ENCODE results near the gene CGB5. TPM values are rescaled to one million over a fixed set of nuclear protein-coding genes. Genes with fewer than 3 reads are reported as not detected.
"Not testable (repeated sequence)": the region's sequence is repeated elsewhere in the genome, so short reads cannot be mapped to it uniquely, and the experiment has no call there.

Gene CGB5
- total RNA-seq, 1 experiment from 2014 or later = not detected

- Histone ChIP-seq H3K9me3 (ENCODE audit: low read depth, low read length, poor library complexity, severe bottlenecking) (no peaks in the 10 kb centered on the region), H3K4me1 (ENCODE audit: insufficient read depth, low read length, poor library complexity, severe bottlenecking) (no peaks in the 10 kb centered on the region), H3K27ac (ENCODE audit: low read depth, low read length, poor library complexity, severe bottlenecking) (no peak overlapping the region), H3K36me3 (ENCODE audit: insufficient read depth, low read length, poor library complexity, severe bottlenecking) (no peaks in the 10 kb centered on the region), H3K4me3 (ENCODE audit: low read depth, low read length, poor library complexity, severe bottlenecking) (no peak overlapping the region), H3K27me3 (replicated peaks; ENCODE audit: insufficient read depth, low read depth, low read length, poor library complexity) (no peaks in the 10 kb centered on the region)
- no peak for DNase-seq (ENCODE audit: low spot score)
- TF ChIP-seq CTCF (conservative IDR thresholded peaks at IDR 0.05; ENCODE audit: low read depth, low read length) = no peak
- no peak for TF ChIP-seq EZH2 (IDR thresholded peaks at IDR 0.05; ENCODE audit: borderline replicate concordance, low read depth, low read length, poor library complexity, severe bottlenecking)
- POLR2A ChIA-PET (ENCODE audit: low non-redundant PET) = no interaction called here
- CTCF ChIA-PET = no interaction called here
- intact Hi-C loops (cut with micrococcal nuclease; ENCODE audit: unreplicated experiment) = no loop called here
- BruUV-seq (replicated peaks) = no TSS peak
Measured at GRCh38 chr19:49042177-49042576, 1.5 kb upstream of the CGB5 start.

GRCh38 chr19:49042666-49043065, 982 bp upstream of the CGB5 start:
- BruUV-seq (replicated peaks); intact Hi-C loops (cut with micrococcal nuclease; ENCODE audit: unreplicated experiment); H3K27me3 ChIP-seq (replicated peaks; ENCODE audit: insufficient read depth, low read depth, low read length, poor library complexity); H3K27ac ChIP-seq (ENCODE audit: low read depth, low read length, poor library complexity, severe bottlenecking); H3K4me1 ChIP-seq (ENCODE audit: insufficient read depth, low read length, poor library complexity, severe bottlenecking); H3K4me3 ChIP-seq (ENCODE audit: low read depth, low read length, poor library complexity, severe bottlenecking); H3K9me3 ChIP-seq (ENCODE audit: low read depth, low read length, poor library complexity, severe bottlenecking); CTCF ChIA-PET; DNase-seq (ENCODE audit: low spot score); H3K36me3 ChIP-seq (ENCODE audit: insufficient read depth, low read length, poor library complexity, severe bottlenecking); POLR2A ChIA-PET (ENCODE audit: low non-redundant PET): not testable (repeated sequence)

GRCh38 chr19:49049011-49049410, 5.4 kb downstream of the CGB5 start, which contains the start of gene CGB8:
Gene CGB8, minus strand, starts transcription at chr19:49049111. Its CDS starts 372 bp downstream, at chr19:49048739.
- H3K9me3 ChIP-seq (ENCODE audit: low read depth, low read length, poor library complexity, severe bottlenecking); H3K27ac ChIP-seq (ENCODE audit: low read depth, low read length, poor library complexity, severe bottlenecking); H3K4me3 ChIP-seq (ENCODE audit: low read depth, low read length, poor library complexity, severe bottlenecking); H3K36me3 ChIP-seq (ENCODE audit: insufficient read depth, low read length, poor library complexity, severe bottlenecking); H3K4me1 ChIP-seq (ENCODE audit: insufficient read depth, low read length, poor library complexity, severe bottlenecking); POLR2A ChIA-PET (ENCODE audit: low non-redundant PET); BruUV-seq (replicated peaks); CTCF ChIA-PET; DNase-seq (ENCODE audit: low spot score); intact Hi-C loops (cut with micrococcal nuclease; ENCODE audit: unreplicated experiment); H3K27me3 ChIP-seq (replicated peaks; ENCODE audit: insufficient read depth, low read depth, low read length, poor library complexity): not testable (repeated sequence)

- H3K9me3 ChIP-seq (ENCODE audit: low read depth, low read length, poor library complexity, severe bottlenecking); DNase-seq (ENCODE audit: low spot score); intact Hi-C loops (cut with micrococcal nuclease; ENCODE audit: unreplicated experiment); CTCF ChIA-PET; H3K27me3 ChIP-seq (replicated peaks; ENCODE audit: insufficient read depth, low read depth, low read length, poor library complexity); H3K4me3 ChIP-seq (ENCODE audit: low read depth, low read length, poor library complexity, severe bottlenecking); H3K4me1 ChIP-seq (ENCODE audit: insufficient read depth, low read length, poor library complexity, severe bottlenecking); POLR2A ChIA-PET (ENCODE audit: low non-redundant PET); H3K27ac ChIP-seq (ENCODE audit: low read depth, low read length, poor library complexity, severe bottlenecking); BruUV-seq (replicated peaks); H3K36me3 ChIP-seq (ENCODE audit: insufficient read depth, low read length, poor library complexity, severe bottlenecking): not testable (repeated sequence)
Measured at GRCh38 chr19:49049834-49050233, 6.2 kb downstream of the CGB5 start.

GRCh38 chr19:49050376-49051033, 6.9 kb downstream of the CGB5 start:
- H3K27me3 ChIP-seq (replicated peaks; ENCODE audit: insufficient read depth, low read depth, low read length, poor library complexity); CTCF ChIA-PET; H3K36me3 ChIP-seq (ENCODE audit: insufficient read depth, low read length, poor library complexity, severe bottlenecking); BruUV-seq (replicated peaks); POLR2A ChIA-PET (ENCODE audit: low non-redundant PET); H3K9me3 ChIP-seq (ENCODE audit: low read depth, low read length, poor library complexity, severe bottlenecking); DNase-seq (ENCODE audit: low spot score); H3K27ac ChIP-seq (ENCODE audit: low read depth, low read length, poor library complexity, severe bottlenecking); H3K4me1 ChIP-seq (ENCODE audit: insufficient read depth, low read length, poor library complexity, severe bottlenecking); H3K4me3 ChIP-seq (ENCODE audit: low read depth, low read length, poor library complexity, severe bottlenecking); intact Hi-C loops (cut with micrococcal nuclease; ENCODE audit: unreplicated experiment): not testable (repeated sequence)

Measured in A673 (cell line).